ENCODE data around the gene IPCEF1. TPM values are rescaled to one million over a fixed set of nuclear protein-coding genes. Genes with fewer than 3 reads are reported as not detected.

Gene IPCEF1
- polyA plus RNA-seq, 3 donors = 14.7 to 29.7 (median 16.5) TPM

DNA sequence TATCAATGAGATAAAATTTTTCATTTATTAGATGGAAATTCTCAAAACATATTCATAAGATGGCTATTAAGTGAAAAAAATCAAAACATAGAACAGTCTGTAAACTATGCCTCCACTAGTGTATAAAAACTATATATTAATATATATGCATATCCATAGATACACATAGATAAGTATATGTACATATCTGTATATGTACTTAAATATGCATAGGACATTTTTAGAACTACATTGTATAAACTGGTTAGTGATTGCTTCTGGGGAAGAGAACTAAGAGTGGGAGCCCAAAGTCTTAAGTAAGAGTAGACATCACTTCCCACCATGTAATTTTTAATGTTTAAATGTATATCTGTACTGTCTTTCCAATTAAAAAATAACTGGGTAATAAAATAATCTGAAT, 31.5 kb downstream of the IPCEF1 start:
- no peak overlapping the region for H3K4me3 ChIP-seq (replicated peaks in 1 of 3; ENCODE audit: low read depth in 2 of 3, low read length in 3 of 3)
- H3K4me1 ChIP-seq (ENCODE audit: control insufficient read depth in 1 of 2, insufficient read depth in 2 of 2, low read length in 2 of 2) = no peaks in the 10 kb centered on the region
- no peak overlapping the region for H3K9ac ChIP-seq (ENCODE audit: insufficient read depth, low read length, poor library complexity, severe bottlenecking)
- no peaks in the 10 kb centered on the region for H3K27me3 Mint-ChIP-seq (ENCODE audit: low read depth in 3 of 3)
- peaks cover 97% of the 10 kb centered on the region for H4K20me1 ChIP-seq (ENCODE audit: insufficient read depth, low read length)
- peaks cover 100% of the 10 kb centered on the region for H3K79me2 ChIP-seq (ENCODE audit: insufficient read depth, low read length)
- no peak overlapping the region for H2AFZ ChIP-seq (ENCODE audit: insufficient read depth, low read depth, low read length, poor library complexity, severe bottlenecking)
- peaks cover 25% of the 10 kb centered on the region for H3K4me1 Mint-ChIP-seq
- H3K9me3 Mint-ChIP-seq = peaks cover 0 to 4% (median 1%) of the 10 kb centered on the region in 7 donors
- peak overlapping the region in 1 of 7 donors; percentile 7 for H3K27ac Mint-ChIP-seq
- H3K4me2 ChIP-seq (replicated peaks; ENCODE audit: extremely low read depth, low read length, poor library complexity, severe bottlenecking) = no peak overlapping the region
- no peaks in the 10 kb centered on the region for H3K27me3 ChIP-seq (ENCODE audit: control insufficient read depth in 2 of 2, insufficient read depth in 2 of 2, low read length in 2 of 2)
- no peak overlapping the region for H3K4me3 Mint-ChIP-seq
- no peak overlapping the region for H3K27ac ChIP-seq (ENCODE audit: low read depth in 1 of 2, low read length in 2 of 2)
- peaks cover 15 to 45% of the 10 kb centered on the region in 2 donors for H3K36me3 Mint-ChIP-seq
- peaks cover 0 to 5% of the 10 kb centered on the region in 2 donors for H3K36me3 ChIP-seq (replicated peaks in 1 of 2; ENCODE audit: control insufficient read depth in 1 of 2, insufficient read depth in 2 of 2, low read length in 2 of 2)
- TF ChIP-seq CTCF (IDR thresholded peaks at IDR 0.05) = no peak
- intact Hi-C loops (cut with micrococcal nuclease) = no loop called here
- DNase-seq = no peak
- peaks cover 0 to 5% of the 10 kb centered on the region in 2 donors for H3K9me3 ChIP-seq (replicated peaks in 1 of 2; ENCODE audit: control insufficient read depth in 1 of 2, insufficient read depth in 1 of 2, low read length in 2 of 2)

GRCh38 chr6:154320181-154320580, 36.4 kb downstream of the IPCEF1 start:
- TF ChIP-seq CTCF (IDR thresholded peaks at IDR 0.05) = no peak

More at GRCh38 chr6:154320181-154320580, 36.4 kb downstream of the IPCEF1 start:
- intact Hi-C loops (cut with micrococcal nuclease) = no loop called here
- Histone ChIP-seq H4K20me1 (ENCODE audit: insufficient read depth, low read length) (peaks cover 96% of the 10 kb centered on the region), H3K79me2 (ENCODE audit: insufficient read depth, low read length) (peaks cover 100% of the 10 kb centered on the region), H3K27me3 (ENCODE audit: control insufficient read depth in 2 of 2, insufficient read depth in 2 of 2, low read length in 2 of 2) (no peaks in the 10 kb centered on the region), H3K9ac (ENCODE audit: insufficient read depth, low read length, poor library complexity, severe bottlenecking) (no peak overlapping the region), H3K27ac (ENCODE audit: low read depth in 1 of 2, low read length in 2 of 2) (peak overlapping the region in 1 of 2 donors; percentile 30), H3K4me1 (ENCODE audit: control insufficient read depth in 1 of 2, insufficient read depth in 2 of 2, low read length in 2 of 2) (no peaks in the 10 kb centered on the region), H2AFZ (ENCODE audit: insufficient read depth, low read depth, low read length, poor library complexity, severe bottlenecking) (no peak overlapping the region), H3K36me3 (replicated peaks in 1 of 2; ENCODE audit: control insufficient read depth in 1 of 2, insufficient read depth in 2 of 2, low read length in 2 of 2) (peaks cover 5 to 22% of the 10 kb centered on the region in 2 donors), H3K9me3 (replicated peaks in 1 of 2; ENCODE audit: control insufficient read depth in 1 of 2, insufficient read depth in 1 of 2, low read length in 2 of 2) (peaks cover 0 to 5% of the 10 kb centered on the region in 2 donors), H3K4me3 (replicated peaks in 1 of 3; ENCODE audit: low read depth in 2 of 3, low read length in 3 of 3) (no peak overlapping the region), H3K4me2 (replicated peaks; ENCODE audit: extremely low read depth, low read length, poor library complexity, severe bottlenecking) (no peak overlapping the region)
- H3K9me3 Mint-ChIP-seq = peaks cover 0 to 4% (median 1%) of the 10 kb centered on the region in 7 donors
- H3K27me3 Mint-ChIP-seq (ENCODE audit: low read depth in 3 of 3) = no peaks in the 10 kb centered on the region
- DNase-seq = no peak
- no CpG with 5 or more reads among the region's 3 CpGs for WGBS (ENCODE audit: insufficient coverage)
- no peak overlapping the region for H3K4me3 Mint-ChIP-seq
- peak overlapping the region in 2 of 7 donors; percentile 27 to 57 for H3K27ac Mint-ChIP-seq
- peaks cover 21 to 38% of the 10 kb centered on the region in 2 donors for H3K36me3 Mint-ChIP-seq
- peaks cover 19% of the 10 kb centered on the region for H3K4me1 Mint-ChIP-seq

Measured in CD14-positive monocyte (primary cell).